Mucosa of stomach (tissue), 1 donor: Measurements from ENCODE around the gene BOLA2B.
"Not testable (repeated sequence)": the region's sequence is repeated elsewhere in the genome, so short reads cannot be mapped to it uniquely, and the experiment has no call there.

Source experiments
- H3K27me3 ChIP-seq: one replicate; pipeline ENCODE4 v1.7.0; 2013; ENCODE audit warnings: mild to moderate bottlenecking, low read length; ENCODE audit not compliant: control insufficient read depth, insufficient read depth
- H3K36me3 ChIP-seq: one replicate; pipeline ENCODE4 v1.7.0; 2013; ENCODE audit warnings: low read length; ENCODE audit not compliant: control insufficient read depth, insufficient read depth
- H3K4me1 ChIP-seq: one replicate; pipeline ENCODE4 v1.7.0; 2013; ENCODE audit warnings: mild to moderate bottlenecking, low read length; ENCODE audit not compliant: control insufficient read depth, insufficient read depth
- H3K4me3 ChIP-seq: one replicate; pipeline ENCODE4 v1.7.0; 2013; ENCODE audit warnings: low read length
- H3K9ac ChIP-seq: one replicate; pipeline ENCODE4 v1.7.0; 2013; ENCODE audit warnings: mild to moderate bottlenecking, low read length, moderate library complexity
- H3K9me3 ChIP-seq: one replicate; pipeline ENCODE4 v1.7.0; 2013; ENCODE audit warnings: mild to moderate bottlenecking, low read length, moderate library complexity; ENCODE audit not compliant: control insufficient read depth
- donor health status: Pancreatic carcinoma.

The BOLA2B gene

GRCh38 chr16:30193615-30194014 lies at the start of gene BOLA2B, which contains the start of gene SLX1A:
TSS of gene BOLA2B (minus strand) at chr16:30193666. CDS start at chr16:30193595, 71 bp downstream.
TSS of gene SLX1A (plus strand) at chr16:30193875. CDS start at chr16:30194085, 210 bp downstream.
- not testable (repeated sequence) for H3K4me1 ChIP-seq, H3K9ac ChIP-seq, H3K36me3 ChIP-seq, H3K27me3 ChIP-seq, H3K4me3 ChIP-seq, H3K9me3 ChIP-seq

GRCh38 chr16:30217082-30217481 lies 23.6 kb upstream of the BOLA2B start:
- H3K36me3 ChIP-seq, H3K9me3 ChIP-seq, H3K4me3 ChIP-seq, H3K4me1 ChIP-seq, H3K9ac ChIP-seq, H3K27me3 ChIP-seq: not testable (repeated sequence)

- not testable (repeated sequence) for H3K27me3 ChIP-seq, H3K9me3 ChIP-seq, H3K9ac ChIP-seq
Measured at GRCh38 chr16:30211414-30211813, 17.9 kb upstream of the BOLA2B start.

GRCh38 chr16:30209032-30209431 lies 15.6 kb upstream of the BOLA2B start:
- H3K9me3 ChIP-seq, H3K4me3 ChIP-seq, H3K36me3 ChIP-seq, H3K9ac ChIP-seq, H3K4me1 ChIP-seq, H3K27me3 ChIP-seq: not testable (repeated sequence)

More at GRCh38 chr16:30211414-30211813, 17.9 kb upstream of the BOLA2B start:
- H3K4me3 ChIP-seq, H3K4me1 ChIP-seq, H3K36me3 ChIP-seq: not testable (repeated sequence)

GRCh38 chr16:30207063-30207704 lies 13.7 kb upstream of the BOLA2B start:
- H3K4me3 ChIP-seq, H3K27me3 ChIP-seq, H3K36me3 ChIP-seq, H3K4me1 ChIP-seq, H3K9ac ChIP-seq, H3K9me3 ChIP-seq: not testable (repeated sequence)

- H3K36me3 ChIP-seq, H3K27me3 ChIP-seq, H3K9me3 ChIP-seq, H3K4me1 ChIP-seq, H3K9ac ChIP-seq, H3K4me3 ChIP-seq: not testable (repeated sequence)
Measured at GRCh38 chr16:30206252-30206651, 12.8 kb upstream of the BOLA2B start.

- H3K27me3 ChIP-seq, H3K4me1 ChIP-seq, H3K9me3 ChIP-seq, H3K4me3 ChIP-seq, H3K36me3 ChIP-seq, H3K9ac ChIP-seq: not testable (repeated sequence)
Measured at GRCh38 chr16:30205541-30206236, 12.2 kb upstream of the BOLA2B start.

- H3K4me3 ChIP-seq, H3K9me3 ChIP-seq, H3K27me3 ChIP-seq, H3K4me1 ChIP-seq, H3K36me3 ChIP-seq, H3K9ac ChIP-seq: not testable (repeated sequence)
Measured at GRCh38 chr16:30199608-30200343, 6.3 kb upstream of the BOLA2B start.

- H3K9me3 ChIP-seq, H3K4me3 ChIP-seq, H3K4me1 ChIP-seq, H3K27me3 ChIP-seq, H3K9ac ChIP-seq, H3K36me3 ChIP-seq: not testable (repeated sequence)
Measured at GRCh38 chr16:30199049-30199448, 5.6 kb upstream of the BOLA2B start, which contains the start of gene SULT1A3. TSS of gene SULT1A3 (plus strand) at chr16:30199255. CDS start at chr16:30200729, 1,474 bp downstream.

- H3K9ac ChIP-seq, H3K4me3 ChIP-seq, H3K36me3 ChIP-seq: not testable (repeated sequence)
Measured at GRCh38 chr16:30197001-30197400, 3.5 kb upstream of the BOLA2B start.

GRCh38 chr16:30194172-30194925 lies 883 bp upstream of the BOLA2B start:
- H3K4me1 ChIP-seq, H3K9ac ChIP-seq, H3K4me3 ChIP-seq, H3K36me3 ChIP-seq, H3K9me3 ChIP-seq, H3K27me3 ChIP-seq: not testable (repeated sequence)

More at GRCh38 chr16:30197001-30197400, 3.5 kb upstream of the BOLA2B start:
- not testable (repeated sequence) for H3K27me3 ChIP-seq, H3K9me3 ChIP-seq, H3K4me1 ChIP-seq

- H3K4me3 ChIP-seq, H3K9ac ChIP-seq, H3K4me1 ChIP-seq, H3K36me3 ChIP-seq, H3K9me3 ChIP-seq, H3K27me3 ChIP-seq: not testable (repeated sequence)
Measured at GRCh38 chr16:30193098-30193497, 368 bp downstream of the BOLA2B start.
